SK-N-SH (cell line): Measurements from ENCODE around the gene SNRPB. TPM values are rescaled to one million over a fixed set of nuclear protein-coding genes. Genes with fewer than 3 reads are reported as not detected.

Experiments used
- CTCF ChIA-PET: fragments of 300-600, 350-600 bp; formaldehyde crosslinking; extraction: SDS; loops from one replicate; lab custom pipeline; 2021; lab: Yijun Ruan, JAX
- POLR2A ChIA-PET: fragments of 350-600 bp; sonication (Branson Sonifier 250); formaldehyde crosslinking; extraction: SDS; loops from one replicate; lab custom pipeline; 2020; ENCODE audit warnings: antibody characterized with exemption, inconsistent platforms; lab: Yijun Ruan, JAX
- DNase-seq: peaks from one replicate; pipeline ENCODE4 v3.0.0; 2012
- H2AFZ ChIP-seq: fragments of 200-600 bp; sonication (generic); 2 replicates; pipeline ENCODE4 v1.8.1; 2016; ENCODE audit warnings: antibody characterized with exemption, mild to moderate bottlenecking, low read depth
- H3F3A ChIP-seq: fragments of 200-600 bp; sonication (generic); replicated peaks from 2 replicates; pipeline ENCODE3; 2016; ENCODE audit warnings: antibody characterized with exemption, mild to moderate bottlenecking; ENCODE audit not compliant: insufficient read depth
- H3K27ac ChIP-seq, 2 experiments: fragments of 200-500 bp in 1 of 2; fragments of 200-600 bp in 1 of 2; sonication (Bioruptor generic) in 1 of 2; sonication (generic), shearing (Covaris generic) in 1 of 2; 2 replicates each; pipeline versions ENCODE4 v1.5.1 to v1.6.1; 2014 to 2016; ENCODE audit warnings: low read depth in 2 of 2, inconsistent platforms in 1 of 2, low read length in 1 of 2, mild to moderate bottlenecking in 1 of 2, mixed read lengths in 1 of 2
- H3K27me3 ChIP-seq: fragments of 200-600 bp; sonication (generic), shearing (Covaris generic); 2 replicates; pipeline ENCODE4 v1.6.1; 2016; ENCODE audit warnings: mixed run types; ENCODE audit not compliant: insufficient read depth
- H3K36me3 ChIP-seq, 2 experiments: fragments of 200-500 bp in 1 of 2; fragments of 200-600 bp in 1 of 2; sonication (Bioruptor generic) in 1 of 2; sonication (generic) in 1 of 2; replicated peaks in 1 of 2; 2 replicates each; pipeline versions ENCODE3 to v1.5.1; 2014 to 2016; ENCODE audit warnings: low read length in 1 of 2, mild to moderate bottlenecking in 1 of 2; ENCODE audit not compliant: insufficient read depth in 2 of 2, control insufficient read depth in 1 of 2
- H3K4me1 ChIP-seq, 2 experiments: fragments of 200-500 bp in 1 of 2; fragments of 200-600 bp in 1 of 2; sonication (Bioruptor generic) in 1 of 2; sonication (generic), shearing (Covaris generic) in 1 of 2; 2 replicates each; pipeline versions ENCODE4 v1.5.1 to v1.6.1; 2014 to 2016; ENCODE audit warnings: low read depth in 1 of 2, low read length in 1 of 2, mixed run types in 1 of 2; ENCODE audit not compliant: insufficient read depth in 2 of 2, control insufficient read depth in 1 of 2
- H3K4me2 ChIP-seq: fragments of 200-600 bp; sonication (generic), shearing (Covaris generic); 2 replicates; pipeline ENCODE4 v1.6.1; 2017; ENCODE audit warnings: mixed run types
- H3K4me3 ChIP-seq, 2 experiments: fragments of 200-500 bp in 1 of 2; fragments of 200-600 bp in 1 of 2; sonication (Bioruptor generic) in 1 of 2; sonication (generic), shearing (Covaris generic) in 1 of 2; 2 replicates each; pipeline versions ENCODE4 v1.5.1 to v1.8.1; 2014 to 2016; ENCODE audit warnings: low read depth in 2 of 2, inconsistent platforms in 1 of 2, low read length in 1 of 2, mild to moderate bottlenecking in 1 of 2, mixed read lengths in 1 of 2, moderate library complexity in 1 of 2
- H3K79me2 ChIP-seq: fragments of 200-600 bp; sonication (generic); 2 replicates; pipeline ENCODE4 v1.8.1; 2017; ENCODE audit warnings: mild to moderate bottlenecking; ENCODE audit not compliant: insufficient read depth
- H3K9ac ChIP-seq: fragments of 200-600 bp; sonication (generic); 2 replicates; pipeline ENCODE4 v1.6.1; 2017; ENCODE audit warnings: mixed run types
- H3K9me2 ChIP-seq: fragments of 200-600 bp; sonication (generic); 2 replicates; pipeline ENCODE4 v1.6.1; 2017; ENCODE audit warnings: mixed run types
- H3K9me3 ChIP-seq: fragments of 200-600 bp; sonication (generic); 2 replicates; pipeline ENCODE4 v1.6.1; 2017; ENCODE audit warnings: mixed run types, mild to moderate bottlenecking, moderate library complexity
- H4K20me1 ChIP-seq: fragments of 200-600 bp; sonication (generic); 2 replicates; pipeline ENCODE4 v1.6.1; 2017; ENCODE audit warnings: mild to moderate bottlenecking, mixed run types; ENCODE audit not compliant: insufficient read depth
- CHD2 ChIP-seq: fragments of 150-350 bp; IDR thresholded peaks from 2 replicates; pipeline ENCODE4 v1.6.1; 2018; ENCODE audit warnings: low read length; ENCODE audit not compliant: partially characterized antibody
- EP300 ChIP-seq, 2 experiments: IDR thresholded peaks; 2 replicates each; pipeline versions ENCODE4 v1.4.0 to v1.6.1; 2012; ENCODE audit warnings: borderline replicate concordance in 1 of 2, low read depth in 1 of 2, low read length in 1 of 2
- FOXM1 ChIP-seq: IDR thresholded peaks from 2 replicates; pipeline ENCODE4 v1.4.0; 2012; ENCODE audit warnings: low read depth, mild to moderate bottlenecking
- GATA2 ChIP-seq: sonication (generic); formaldehyde crosslinking; IDR thresholded peaks from 2 replicates; pipeline ENCODE4 v1.5.0; 2020; ENCODE audit warnings: mild to moderate bottlenecking, missing genetic modification reagents
- JUND ChIP-seq: IDR thresholded peaks from 2 replicates; pipeline ENCODE4 v1.4.0; 2012
- MEF2A ChIP-seq: IDR thresholded peaks from 2 replicates; pipeline ENCODE4 v1.4.0; 2012; ENCODE audit warnings: low read depth, borderline replicate concordance
- MXI1 ChIP-seq: IDR thresholded peaks from 2 replicates; pipeline ENCODE4 v1.6.1; 2012; ENCODE audit warnings: mild to moderate bottlenecking, low read depth, low read length, improper control_type of control experiment
- NFIC ChIP-seq: IDR thresholded peaks from 2 replicates; pipeline ENCODE4 v1.4.0; 2012; ENCODE audit warnings: borderline replicate concordance
- PBX3 ChIP-seq: IDR thresholded peaks from 2 replicates; pipeline ENCODE4; 2012
- RAD21 ChIP-seq: IDR thresholded peaks from 2 replicates; pipeline ENCODE4 v1.6.1; 2012; ENCODE audit warnings: mild to moderate bottlenecking, low read length
- RFX5 ChIP-seq: IDR thresholded peaks from 2 replicates; pipeline ENCODE4 v1.6.1; 2012; ENCODE audit warnings: mild to moderate bottlenecking, improper control_type of control experiment, low read length
- SIN3A ChIP-seq: IDR thresholded peaks from 2 replicates; pipeline ENCODE4 v1.6.1; 2012; ENCODE audit warnings: low read depth, mild to moderate bottlenecking, low read length, moderate library complexity, borderline replicate concordance
- TEAD4 ChIP-seq: IDR thresholded peaks from 2 replicates; pipeline ENCODE4 v1.4.0; 2012; ENCODE audit warnings: mild to moderate bottlenecking, borderline replicate concordance; ENCODE audit not compliant: insufficient read depth
- USF1 ChIP-seq: IDR thresholded peaks from 2 replicates; pipeline ENCODE4 v1.4.0; 2012; ENCODE audit warnings: low read depth, borderline replicate concordance
- YY1 ChIP-seq: IDR thresholded peaks from 2 replicates; pipeline ENCODE4 v1.4.0; 2012; ENCODE audit warnings: low read depth, mild to moderate bottlenecking
- whole genome bisulfite sequencing: methylation state at CpG from one replicate; pipeline ENCODE4 v1.1.6; 2017; ENCODE audit warnings: low lambda C conversion rate; 5-methylcytosine and 5-hydroxymethylcytosine counted together
- polyA plus RNA-seq, 3 experiments: library from polyadenylated mRNA; depleted of rRNA; stranded (reverse); fragments of >200 nt; gene quantifications; 2 replicates each; pipeline ENCODE4 v1.2.3, GENCODE V29; 2012
- TF ChIP-seq, protein P1 (sequence below): IDR thresholded peaks from 2 replicates; pipeline ENCODE4 v1.6.1; 2012; ENCODE audit warnings: mild to moderate bottlenecking, low read depth, low read length, moderate library complexity
- TF ChIP-seq, protein P2 (sequence below): fragments of 150-350 bp; IDR thresholded peaks from 2 replicates; pipeline ENCODE4 v1.6.1; 2016; ENCODE audit warnings: mild to moderate bottlenecking, low read depth, low read length
- TF ChIP-seq, protein P3 (sequence below): fragments of 150-350 bp; IDR thresholded peaks from 2 replicates; pipeline ENCODE4 v1.6.1; 2017; ENCODE audit warnings: antibody characterized with exemption, low read length, low read depth, borderline replicate concordance

Gene SNRPB
- polyA plus RNA-seq, 1 of the 3 experiments (the other 2 are of a cell fraction), result 455 TPM

DNA sequence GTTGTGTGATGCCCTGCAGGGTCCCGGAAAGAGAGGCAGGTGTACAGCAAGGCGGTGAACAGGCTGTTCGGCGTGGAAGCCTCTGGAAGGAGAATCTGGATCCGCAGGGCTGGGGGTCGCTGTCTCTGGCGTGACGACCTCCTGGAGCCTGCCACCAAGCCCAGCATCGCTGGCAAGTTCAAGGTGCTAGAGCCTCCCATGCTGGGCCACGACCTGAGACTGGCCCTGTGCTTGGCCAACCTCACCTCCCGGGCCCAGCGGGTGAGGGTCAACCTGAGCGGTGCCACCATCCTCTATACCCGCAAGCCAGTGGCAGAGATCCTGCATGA lies 53.4 kb downstream of the SNRPB start:
- Histone ChIP-seq H3K4me2 (no peak overlapping the region), H3K27ac (no peak overlapping the region), H2AFZ (no peak overlapping the region), H3K79me2 (no peaks in the 10 kb centered on the region), H3K9me2 (no peaks in the 10 kb centered on the region), H3K9ac (no peak overlapping the region), H3K4me3 (no peak overlapping the region), H3K9me3 (no peaks in the 10 kb centered on the region), H3K4me1 (no peaks in the 10 kb centered on the region), H4K20me1 (no peaks in the 10 kb centered on the region), H3K27me3 (peaks cover 5% of the 10 kb centered on the region; the same call in 1 of the 2 replicates), H3F3A (no peaks in the 10 kb centered on the region)
- POLR2A ChIA-PET, result no interaction called here
- no peak for DNase-seq
- WGBS, result 67% methylated on average over 8 of the region's 14 CpGs
- CTCF ChIA-PET, result no interaction called here
- TF ChIP-seq FOXM1, result no peak
- no peak for TF ChIP-seq CHD2
- TF ChIP-seq, protein P1, sequence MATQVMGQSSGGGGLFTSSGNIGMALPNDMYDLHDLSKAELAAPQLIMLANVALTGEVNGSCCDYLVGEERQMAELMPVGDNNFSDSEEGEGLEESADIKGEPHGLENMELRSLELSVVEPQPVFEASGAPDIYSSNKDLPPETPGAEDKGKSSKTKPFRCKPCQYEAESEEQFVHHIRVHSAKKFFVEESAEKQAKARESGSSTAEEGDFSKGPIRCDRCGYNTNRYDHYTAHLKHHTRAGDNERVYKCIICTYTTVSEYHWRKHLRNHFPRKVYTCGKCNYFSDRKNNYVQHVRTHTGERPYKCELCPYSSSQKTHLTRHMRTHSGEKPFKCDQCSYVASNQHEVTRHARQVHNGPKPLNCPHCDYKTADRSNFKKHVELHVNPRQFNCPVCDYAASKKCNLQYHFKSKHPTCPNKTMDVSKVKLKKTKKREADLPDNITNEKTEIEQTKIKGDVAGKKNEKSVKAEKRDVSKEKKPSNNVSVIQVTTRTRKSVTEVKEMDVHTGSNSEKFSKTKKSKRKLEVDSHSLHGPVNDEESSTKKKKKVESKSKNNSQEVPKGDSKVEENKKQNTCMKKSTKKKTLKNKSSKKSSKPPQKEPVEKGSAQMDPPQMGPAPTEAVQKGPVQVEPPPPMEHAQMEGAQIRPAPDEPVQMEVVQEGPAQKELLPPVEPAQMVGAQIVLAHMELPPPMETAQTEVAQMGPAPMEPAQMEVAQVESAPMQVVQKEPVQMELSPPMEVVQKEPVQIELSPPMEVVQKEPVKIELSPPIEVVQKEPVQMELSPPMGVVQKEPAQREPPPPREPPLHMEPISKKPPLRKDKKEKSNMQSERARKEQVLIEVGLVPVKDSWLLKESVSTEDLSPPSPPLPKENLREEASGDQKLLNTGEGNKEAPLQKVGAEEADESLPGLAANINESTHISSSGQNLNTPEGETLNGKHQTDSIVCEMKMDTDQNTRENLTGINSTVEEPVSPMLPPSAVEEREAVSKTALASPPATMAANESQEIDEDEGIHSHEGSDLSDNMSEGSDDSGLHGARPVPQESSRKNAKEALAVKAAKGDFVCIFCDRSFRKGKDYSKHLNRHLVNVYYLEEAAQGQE, result no peak
- no peak for TF ChIP-seq EP300 (IDR thresholded peaks at IDR 0.05; ENCODE audit: borderline replicate concordance in 1 of 2, low read depth in 1 of 2, low read length in 1 of 2)
- TF ChIP-seq, protein P2, sequence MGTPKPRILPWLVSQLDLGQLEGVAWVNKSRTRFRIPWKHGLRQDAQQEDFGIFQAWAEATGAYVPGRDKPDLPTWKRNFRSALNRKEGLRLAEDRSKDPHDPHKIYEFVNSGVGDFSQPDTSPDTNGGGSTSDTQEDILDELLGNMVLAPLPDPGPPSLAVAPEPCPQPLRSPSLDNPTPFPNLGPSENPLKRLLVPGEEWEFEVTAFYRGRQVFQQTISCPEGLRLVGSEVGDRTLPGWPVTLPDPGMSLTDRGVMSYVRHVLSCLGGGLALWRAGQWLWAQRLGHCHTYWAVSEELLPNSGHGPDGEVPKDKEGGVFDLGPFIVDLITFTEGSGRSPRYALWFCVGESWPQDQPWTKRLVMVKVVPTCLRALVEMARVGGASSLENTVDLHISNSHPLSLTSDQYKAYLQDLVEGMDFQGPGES, result no peak
- TF ChIP-seq NFIC, result no peak
- TF ChIP-seq MEF2A, result no peak
- TF ChIP-seq PBX3, result no peak
- no peak for TF ChIP-seq MXI1
- no peak for TF ChIP-seq GATA2 (CRISPR knock-in tag)
- no peak for TF ChIP-seq RAD21
- TF ChIP-seq RFX5, result no peak
- TF ChIP-seq JUND, result no peak
- no peak for TF ChIP-seq YY1
- TF ChIP-seq TEAD4, result no peak
- no peak for TF ChIP-seq USF1
- TF ChIP-seq, protein P3, sequence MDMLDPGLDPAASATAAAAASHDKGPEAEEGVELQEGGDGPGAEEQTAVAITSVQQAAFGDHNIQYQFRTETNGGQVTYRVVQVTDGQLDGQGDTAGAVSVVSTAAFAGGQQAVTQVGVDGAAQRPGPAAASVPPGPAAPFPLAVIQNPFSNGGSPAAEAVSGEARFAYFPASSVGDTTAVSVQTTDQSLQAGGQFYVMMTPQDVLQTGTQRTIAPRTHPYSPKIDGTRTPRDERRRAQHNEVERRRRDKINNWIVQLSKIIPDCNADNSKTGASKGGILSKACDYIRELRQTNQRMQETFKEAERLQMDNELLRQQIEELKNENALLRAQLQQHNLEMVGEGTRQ, result no peak
- TF ChIP-seq SIN3A, result no peak
- TF ChIP-seq, all 33 proteins: peak for 0
- no peaks in the 10 kb centered on the region for H3K36me3 ChIP-seq
